Measurements from ENCODE around the gene TRIM58. TPM values are rescaled to one million over a fixed set of nuclear protein-coding genes. Genes with fewer than 3 reads are reported as not detected.

The TRIM58 gene
- polyA plus RNA-seq, 1 donor (not counting 4 experiments of a cell fraction or from before 2014, with no cell fraction given) = 0.14 TPM

DNA sequence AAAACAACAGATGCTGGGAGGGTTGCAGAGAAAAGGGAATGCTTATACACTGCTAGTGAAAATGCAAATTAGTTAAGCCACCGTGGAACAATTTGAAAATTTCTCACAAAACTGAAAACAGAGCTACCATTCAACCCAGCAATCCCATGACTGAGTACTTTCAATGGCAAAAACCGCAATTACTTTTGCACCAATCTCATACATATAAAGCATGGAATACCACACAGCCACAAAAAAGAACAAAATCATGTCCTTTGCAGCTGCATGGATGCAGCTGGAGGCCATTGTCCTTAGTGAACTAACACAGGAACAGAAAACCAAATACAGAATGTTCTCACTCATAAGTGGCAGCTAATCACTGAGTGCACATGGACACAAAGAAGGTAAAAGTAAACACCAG is 56.8 kb downstream of the TRIM58 start:
- H3K4me1 ChIP-seq (ENCODE audit: control insufficient read depth, extremely low read depth, insufficient read depth, low read length) = no peaks in the 10 kb centered on the region
- H4K20me1 ChIP-seq (ENCODE audit: control insufficient read depth, extremely low read depth, insufficient read depth, low read length) = no peaks in the 10 kb centered on the region
- no peak overlapping the region for H3K4me3 ChIP-seq (ENCODE audit: control insufficient read depth in 2 of 3, extremely low read depth in 1 of 3, insufficient read depth in 2 of 3, low read depth in 1 of 3, low read length in 3 of 3)
- no peak overlapping the region for H2AFZ ChIP-seq (ENCODE audit: control insufficient read depth, low read length)
- H3K9ac ChIP-seq (ENCODE audit: control insufficient read depth, extremely low read depth, insufficient read depth, low read length) = no peak overlapping the region
- H3K79me2 ChIP-seq (ENCODE audit: control insufficient read depth, insufficient read depth, low read length) = no peaks in the 10 kb centered on the region
- DNase-seq (ENCODE audit: low read depth, low spot score) (no peak), FAIRE-seq (no peak)
- TF ChIP-seq, protein P1, sequence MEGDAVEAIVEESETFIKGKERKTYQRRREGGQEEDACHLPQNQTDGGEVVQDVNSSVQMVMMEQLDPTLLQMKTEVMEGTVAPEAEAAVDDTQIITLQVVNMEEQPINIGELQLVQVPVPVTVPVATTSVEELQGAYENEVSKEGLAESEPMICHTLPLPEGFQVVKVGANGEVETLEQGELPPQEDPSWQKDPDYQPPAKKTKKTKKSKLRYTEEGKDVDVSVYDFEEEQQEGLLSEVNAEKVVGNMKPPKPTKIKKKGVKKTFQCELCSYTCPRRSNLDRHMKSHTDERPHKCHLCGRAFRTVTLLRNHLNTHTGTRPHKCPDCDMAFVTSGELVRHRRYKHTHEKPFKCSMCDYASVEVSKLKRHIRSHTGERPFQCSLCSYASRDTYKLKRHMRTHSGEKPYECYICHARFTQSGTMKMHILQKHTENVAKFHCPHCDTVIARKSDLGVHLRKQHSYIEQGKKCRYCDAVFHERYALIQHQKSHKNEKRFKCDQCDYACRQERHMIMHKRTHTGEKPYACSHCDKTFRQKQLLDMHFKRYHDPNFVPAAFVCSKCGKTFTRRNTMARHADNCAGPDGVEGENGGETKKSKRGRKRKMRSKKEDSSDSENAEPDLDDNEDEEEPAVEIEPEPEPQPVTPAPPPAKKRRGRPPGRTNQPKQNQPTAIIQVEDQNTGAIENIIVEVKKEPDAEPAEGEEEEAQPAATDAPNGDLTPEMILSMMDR (optimal IDR thresholded peaks at IDR 0.05 in 1 of 3, IDR thresholded peaks at IDR 0.05 in 1 of 3, conservative IDR thresholded peaks at IDR 0.05 in 1 of 3; ENCODE audit: extremely low read depth in 1 of 3, insufficient read depth in 2 of 3, low read length in 3 of 3) = no peak
- TF ChIP-seq EZH2 (IDR thresholded peaks at IDR 0.05; ENCODE audit: low read length) = no peak
- no peaks in the 10 kb centered on the region for H3K9me3 ChIP-seq (ENCODE audit: control insufficient read depth, low read depth, low read length)
- H3K27ac ChIP-seq (ENCODE audit: control insufficient read depth, insufficient read depth, low read length) = no peak overlapping the region
- dilution Hi-C loops (cut with MboI; ENCODE audit: extremely low pct_ligation_motif_present, low sequenced_read_pairs) = no loop called here
- no peaks in the 10 kb centered on the region for H3K27me3 ChIP-seq (ENCODE audit: control insufficient read depth, extremely low read depth, insufficient read depth, low read length)
- no peaks in the 10 kb centered on the region for H3K36me3 ChIP-seq (ENCODE audit: control insufficient read depth in 2 of 2, extremely low read depth in 1 of 2, insufficient read depth in 2 of 2, low read length in 2 of 2)
- H3K4me2 ChIP-seq (ENCODE audit: control insufficient read depth, extremely low read depth, insufficient read depth, low read depth, low read length) = no peak overlapping the region
- no peaks in the 10 kb centered on the region for H3K9me1 ChIP-seq (ENCODE audit: control insufficient read depth, extremely low read depth, insufficient read depth, low read length)

DNA sequence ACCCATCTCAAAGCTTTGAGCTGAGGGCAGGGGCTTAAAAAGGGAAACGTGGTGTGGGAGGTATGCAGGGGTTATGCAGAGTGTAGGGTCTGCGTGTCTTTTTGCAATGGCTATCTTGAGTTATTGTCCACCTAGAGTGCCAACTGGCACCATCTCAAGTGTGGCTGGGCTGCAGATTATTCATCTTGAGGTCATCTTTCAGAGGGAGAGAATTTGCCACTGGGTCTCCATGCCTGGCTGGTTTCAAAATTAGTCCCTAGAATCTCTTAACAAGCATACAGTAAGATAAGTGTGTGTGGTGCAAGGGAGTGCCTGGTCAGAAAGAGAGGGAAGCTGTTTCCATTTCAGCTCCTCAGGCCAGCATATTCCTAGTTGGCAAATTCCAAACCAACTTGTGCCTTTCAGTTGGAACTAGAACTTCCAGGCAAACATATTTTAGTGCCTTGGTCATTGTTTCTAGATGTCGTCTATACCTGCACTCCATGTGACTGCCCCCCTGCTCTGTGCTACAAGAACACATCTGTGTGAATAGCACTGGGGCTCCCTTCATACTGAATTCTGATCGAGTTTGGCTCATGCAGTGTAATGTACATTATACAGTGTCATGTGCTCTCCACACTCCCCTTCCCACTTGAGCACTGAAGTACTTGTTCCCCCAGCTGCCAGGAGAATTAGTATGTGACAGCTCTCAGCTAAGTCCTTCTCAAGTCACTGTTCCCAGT is 58.1 kb downstream of the TRIM58 start:
- Histone ChIP-seq H3K9me1 (ENCODE audit: control insufficient read depth, extremely low read depth, insufficient read depth, low read length) (no peaks in the 10 kb centered on the region), H3K9me3 (ENCODE audit: control insufficient read depth, low read depth, low read length) (no peaks in the 10 kb centered on the region), H4K20me1 (ENCODE audit: control insufficient read depth, extremely low read depth, insufficient read depth, low read length) (no peaks in the 10 kb centered on the region), H2AFZ (ENCODE audit: control insufficient read depth, low read length) (no peak overlapping the region), H3K4me1 (ENCODE audit: control insufficient read depth, extremely low read depth, insufficient read depth, low read length) (no peaks in the 10 kb centered on the region), H3K4me2 (ENCODE audit: control insufficient read depth, extremely low read depth, insufficient read depth, low read depth, low read length) (no peak overlapping the region), H3K79me2 (ENCODE audit: control insufficient read depth, insufficient read depth, low read length) (no peaks in the 10 kb centered on the region), H3K4me3 (ENCODE audit: control insufficient read depth in 2 of 3, extremely low read depth in 1 of 3, insufficient read depth in 2 of 3, low read depth in 1 of 3, low read length in 3 of 3) (no peak overlapping the region), H3K36me3 (ENCODE audit: control insufficient read depth in 2 of 2, extremely low read depth in 1 of 2, insufficient read depth in 2 of 2, low read length in 2 of 2) (no peaks in the 10 kb centered on the region), H3K27ac (ENCODE audit: control insufficient read depth, insufficient read depth, low read length) (no peak overlapping the region), H3K27me3 (ENCODE audit: control insufficient read depth, extremely low read depth, insufficient read depth, low read length) (no peaks in the 10 kb centered on the region), H3K9ac (ENCODE audit: control insufficient read depth, extremely low read depth, insufficient read depth, low read length) (no peak overlapping the region)
- dilution Hi-C loops (cut with MboI; ENCODE audit: extremely low pct_ligation_motif_present, low sequenced_read_pairs) = no loop called here
- FAIRE-seq (no peak), DNase-seq (ENCODE audit: low read depth, low spot score) (no peak)
- no peak for TF ChIP-seq EZH2 (IDR thresholded peaks at IDR 0.05; ENCODE audit: low read length)
- TF ChIP-seq, protein P1 (optimal IDR thresholded peaks at IDR 0.05 in 1 of 3, IDR thresholded peaks at IDR 0.05 in 1 of 3, conservative IDR thresholded peaks at IDR 0.05 in 1 of 3; ENCODE audit: extremely low read depth in 1 of 3, insufficient read depth in 2 of 3, low read length in 3 of 3) = no peak
